ENCODE results near the gene BTBD10. TPM values are rescaled to one million over a fixed set of nuclear protein-coding genes. Genes with fewer than 3 reads are reported as not detected.
"Not testable (repeated sequence)": the region's sequence is repeated elsewhere in the genome, so short reads cannot be mapped to it uniquely, and the experiment has no call there.

BTBD10 gene
- polyA plus RNA-seq, 1 donor from 2014 or later = 143 TPM

- Histone ChIP-seq H3K27ac (ENCODE audit: low read length) (no peak overlapping the region), H4K20me1 (ENCODE audit: insufficient read depth) (no peaks in the 10 kb centered on the region), H3F3A (ENCODE audit: insufficient read depth, low read length, poor library complexity, severe bottlenecking) (no peaks in the 10 kb centered on the region), H3K4me2 (ENCODE audit: low read length) (no peak overlapping the region), H3K27me3 (ENCODE audit: insufficient read depth, low read depth, low read length) (no peaks in the 10 kb centered on the region), H3K4me3 (ENCODE audit: low read length) (no peak overlapping the region), H3K36me3 (ENCODE audit: insufficient read depth, low read length) (peaks cover 18% of the 10 kb centered on the region), H2AFZ (ENCODE audit: low read depth, low read length) (no peak overlapping the region), H3K79me2 (replicated peaks; ENCODE audit: insufficient read depth, low read length) (no peaks in the 10 kb centered on the region), H3K9me2 (ENCODE audit: insufficient read depth, low read length) (no peaks in the 10 kb centered on the region), H3K9me3 (ENCODE audit: low read length) (no peaks in the 10 kb centered on the region), H3K9ac (ENCODE audit: low read length) (no peak overlapping the region)
- TF ChIP-seq CTCF (IDR thresholded peaks at IDR 0.05; ENCODE audit: poor library complexity, severe bottlenecking) (no peak), EZH2 (IDR thresholded peaks at IDR 0.05; ENCODE audit: borderline replicate concordance, insufficient read depth, low read length, poor library complexity, severe bottlenecking) (no peak), TAF1 (IDR thresholded peaks at IDR 0.05; ENCODE audit: low read depth) (no peak), MXI1 (conservative IDR thresholded peaks at IDR 0.05; ENCODE audit: poor library complexity, severe bottlenecking) (no peak), REST (IDR thresholded peaks at IDR 0.05; ENCODE audit: borderline replicate concordance) (no peak), POLR2AphosphoS5 (IDR thresholded peaks at IDR 0.05) (no peak), EP300 (conservative IDR thresholded peaks at IDR 0.05; ENCODE audit: poor library complexity, severe bottlenecking) (no peak), RAD21 (conservative IDR thresholded peaks at IDR 0.05) (no peak), SMC3 (conservative IDR thresholded peaks at IDR 0.05; ENCODE audit: poor library complexity) (no peak)
These were observed 57.8 kb downstream of the BTBD10 start for GRCh38 chr11:13405220-13405619.

- not testable (repeated sequence) for H2AFZ ChIP-seq (ENCODE audit: low read depth, low read length); H4K20me1 ChIP-seq (ENCODE audit: insufficient read depth); H3K4me3 ChIP-seq (ENCODE audit: low read length); H3K36me3 ChIP-seq (ENCODE audit: insufficient read depth, low read length); H3K9me2 ChIP-seq (ENCODE audit: insufficient read depth, low read length); H3K27ac ChIP-seq (ENCODE audit: low read length); H3K27me3 ChIP-seq (ENCODE audit: insufficient read depth, low read depth, low read length); H3K9ac ChIP-seq (ENCODE audit: low read length); H3K4me2 ChIP-seq (ENCODE audit: low read length); H3K79me2 ChIP-seq (replicated peaks; ENCODE audit: insufficient read depth, low read length); H3K9me3 ChIP-seq (ENCODE audit: low read length); H3F3A ChIP-seq (ENCODE audit: insufficient read depth, low read length, poor library complexity, severe bottlenecking)
These were observed 64.7 kb downstream of the BTBD10 start for GRCh38 chr11:13398335-13398734.

- peaks cover 5% of the 10 kb centered on the region for H3K36me3 ChIP-seq (ENCODE audit: insufficient read depth, low read length)
- H3K9me3 ChIP-seq (ENCODE audit: low read length) = no peaks in the 10 kb centered on the region
- H3K4me3 ChIP-seq (ENCODE audit: low read length) = no peak overlapping the region
- no peaks in the 10 kb centered on the region for H3K79me2 ChIP-seq (replicated peaks; ENCODE audit: insufficient read depth, low read length)
- H3F3A ChIP-seq (ENCODE audit: insufficient read depth, low read length, poor library complexity, severe bottlenecking) = no peaks in the 10 kb centered on the region
- no peaks in the 10 kb centered on the region for H3K27me3 ChIP-seq (ENCODE audit: insufficient read depth, low read depth, low read length)
- no peaks in the 10 kb centered on the region for H4K20me1 ChIP-seq (ENCODE audit: insufficient read depth)
- H3K27ac ChIP-seq (ENCODE audit: low read length) = no peak overlapping the region
- no peaks in the 10 kb centered on the region for H3K9me2 ChIP-seq (ENCODE audit: insufficient read depth, low read length)
- no peak overlapping the region for H3K4me2 ChIP-seq (ENCODE audit: low read length)
- TF ChIP-seq CTCF (IDR thresholded peaks at IDR 0.05; ENCODE audit: poor library complexity, severe bottlenecking) = no peak
- TF ChIP-seq REST (IDR thresholded peaks at IDR 0.05; ENCODE audit: borderline replicate concordance) = no peak
- no peak for TF ChIP-seq RAD21 (conservative IDR thresholded peaks at IDR 0.05)
- no peak for TF ChIP-seq POLR2AphosphoS5 (IDR thresholded peaks at IDR 0.05)
- TF ChIP-seq SMC3 (conservative IDR thresholded peaks at IDR 0.05; ENCODE audit: poor library complexity) = no peak
- no peak overlapping the region for H3K9ac ChIP-seq (ENCODE audit: low read length)
- H2AFZ ChIP-seq (ENCODE audit: low read depth, low read length) = no peak overlapping the region
These were observed 71.8 kb downstream of the BTBD10 start for GRCh38 chr11:13391217-13391616.

Measured in neural cell (in vitro differentiated cells).